Right cardiac atrium (tissue), 5 donors: ENCODE results near the gene GABARAP. TPM values are rescaled to one million over a fixed set of nuclear protein-coding genes. Genes with fewer than 3 reads are reported as not detected.

ENCODE experiments used
- ATAC-seq, 2 donors: fragments of 200-7000 bp; cut with Tn5 transposase; one replicate each; pipeline versions ENCODE4 v1.8.0 to v1.9.1; 2020; ENCODE audit warnings: moderate library complexity in 2 of 2, mild to moderate bottlenecking in 1 of 2
- DNase-seq, 3 donors: peaks; one replicate each; pipeline ENCODE4 v3.0.0-alpha.2; 2020
- H3K27ac ChIP-seq: one replicate; pipeline ENCODE4 v1.5.1; 2013; ENCODE audit warnings: mild to moderate bottlenecking, low read length, control low read depth, moderate library complexity
- H3K27me3 ChIP-seq: one replicate; pipeline ENCODE4 v1.6.1; 2013; ENCODE audit not compliant: control insufficient read depth, insufficient read depth
- H3K4me1 ChIP-seq: one replicate; pipeline ENCODE4 v1.6.1; 2013; ENCODE audit warnings: low read length; ENCODE audit not compliant: control insufficient read depth, insufficient read depth
- H3K4me3 ChIP-seq: one replicate; pipeline ENCODE4 v1.5.1; 2013; ENCODE audit warnings: low read length, control low read depth
- H3K9me3 ChIP-seq: one replicate; pipeline ENCODE4 v1.6.1; 2013; ENCODE audit warnings: low read length; ENCODE audit not compliant: control insufficient read depth
- WGBS: extraction: QIAGEN DNeasy Blood & Tissue Kit; methylation state at CpG from one replicate; pipeline ENCODE4 v1.1.7; 2013; 5-methylcytosine and 5-hydroxymethylcytosine counted together
- intact Hi-C, 4 donors: fragments of 100-400 bp; cut with DNase I; formaldehyde crosslinking; loops; one replicate each; pipeline versions ENCODE4 v1.11.0 to v1.14.0; 2022 to 2023
- polyA plus RNA-seq: library from polyadenylated mRNA; stranded (reverse); fragments of 200-250 nt; gene quantifications from one replicate; pipeline ENCODE4 v1.2.3, GENCODE V29; 2013
- total RNA-seq, 4 donors: library from RNA; stranded (reverse); fragmentation: NEBNext Ultra II Directional; extraction: Animal tissue kit (Norgen Biotek cat#: 25700); gene quantifications; one replicate each; pipeline ENCODE4 v1.2.1, GENCODE V29; 2021
- donor health status: healthy with polysubstance abuse.
- donor health status: DM: no; HTN: yes; CAD: no.
- donor health status: DM: no; HTN: no; CAD: no.
- donor health status: DM: no; HTN: yes; CAD: no; lungs with severe emphysema.
- donor health status: DM: yes; HTN: yes; CAD: no.

Gene GABARAP
- total and polyA plus RNA-seq, 5 donors: 492 to 741 (median 522) TPM

- intact Hi-C loops: no loop called here
- Histone ChIP-seq H3K4me3 (peak within 1 kb of the TSS; percentile 97), H3K4me1 (peaks cover 9% of the 10 kb centered on the region), H3K27me3 (no peaks in the 10 kb centered on the region), H3K9me3 (no peaks in the 10 kb centered on the region), H3K27ac (peak within 1 kb of the TSS; percentile 68)
- DNase-seq (peak; percentile 99 to 100 (median 99)), ATAC-seq (peak; percentile 78 to 84)
- under 1% methylated on average over 72 of the region's 72 CpGs for WGBS
Observed at GRCh38 chr17:7239091-7240027, 2.9 kb downstream of the GABARAP start, which contains the start of gene PHF23. Gene PHF23, minus strand, starts transcription at chr17:7239457. Its CDS starts 178 bp downstream, at chr17:7239279.

- peaks cover 9% of the 10 kb centered on the region for H3K4me1 ChIP-seq
- 2% methylated on average over 39 of the region's 39 CpGs for WGBS
- intact Hi-C loops: no loop called here
- H3K27ac ChIP-seq: peak overlapping the region; percentile 68
- H3K9me3 ChIP-seq: no peaks in the 10 kb centered on the region
- peak in 1 of 3 donors; percentile 68 for DNase-seq
- H3K27me3 ChIP-seq: no peaks in the 10 kb centered on the region
- H3K4me3 ChIP-seq: peak overlapping the region; percentile 97
- no peak for ATAC-seq
Observed at GRCh38 chr17:7238420-7239090, 3.7 kb downstream of the GABARAP start.

GRCh38 chr17:7237761-7238419, 4.4 kb downstream of the GABARAP start:
- peak; percentile 8 to 15 for ATAC-seq
- peaks cover 11% of the 10 kb centered on the region for H3K4me1 ChIP-seq
- intact Hi-C loops: no loop called here
- peak overlapping the region; percentile 90 for H3K27ac ChIP-seq
- no peaks in the 10 kb centered on the region for H3K9me3 ChIP-seq
- WGBS: under 1% methylated on average over 71 of the region's 73 CpGs
- DNase-seq: peak; percentile 88 to 94 (median 94)
- peak overlapping the region; percentile 97 for H3K4me3 ChIP-seq
- no peaks in the 10 kb centered on the region for H3K27me3 ChIP-seq

GRCh38 chr17:7237266-7237760, 4.9 kb downstream of the GABARAP start:
- intact Hi-C loops: no loop called here
- peaks cover 11% of the 10 kb centered on the region for H3K4me1 ChIP-seq

DNA sequence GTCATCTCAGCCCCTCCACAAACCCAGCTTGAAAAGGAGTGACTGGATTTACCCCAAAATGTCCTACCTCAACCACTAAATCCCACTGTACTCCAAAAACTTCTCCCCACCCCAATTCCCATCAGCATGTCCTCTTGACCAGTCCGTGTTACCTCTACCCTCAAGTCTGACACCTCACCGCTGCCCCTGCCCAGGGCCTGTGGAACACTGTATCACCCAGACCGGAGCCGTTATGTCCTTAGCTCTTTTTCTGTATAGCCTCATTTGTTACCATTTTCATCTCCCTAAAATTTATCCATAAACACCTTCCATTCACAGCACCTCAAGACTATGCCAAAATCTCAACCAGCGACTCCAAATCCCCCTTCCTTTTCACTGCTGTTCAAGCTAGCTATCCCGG, 5.4 kb downstream of the GABARAP start:
- Histone ChIP-seq H3K27me3 (no peaks in the 10 kb centered on the region), H3K27ac (no peak overlapping the region), H3K4me1 (peaks cover 11% of the 10 kb centered on the region), H3K9me3 (no peaks in the 10 kb centered on the region), H3K4me3 (no peak overlapping the region)
- intact Hi-C loops: no loop called here
- DNase-seq (peak in 1 of 3 donors; percentile 23), ATAC-seq (no peak)
- WGBS: 85% methylated on average over 6 of the region's 6 CpGs

More at GRCh38 chr17:7237266-7237760, 4.9 kb downstream of the GABARAP start:
- Histone ChIP-seq H3K9me3 (no peaks in the 10 kb centered on the region), H3K4me3 (peak overlapping the region; percentile 97), H3K27me3 (no peaks in the 10 kb centered on the region), H3K27ac (peak overlapping the region; percentile 50)
- DNase-seq: no peak
- no peak for ATAC-seq
- 30% methylated on average over 6 of the region's 6 CpGs for WGBS

GRCh38 chr17:7235693-7236665, 6.3 kb downstream of the GABARAP start:
- DNase-seq: peak in 1 of 3 donors; percentile 37
- Histone ChIP-seq H3K4me3 (no peak overlapping the region), H3K9me3 (no peaks in the 10 kb centered on the region), H3K4me1 (peaks cover 8% of the 10 kb centered on the region), H3K27ac (no peak overlapping the region), H3K27me3 (no peaks in the 10 kb centered on the region)
- 84% methylated on average over 22 of the region's 22 CpGs for WGBS
- ATAC-seq: no peak
- intact Hi-C loops: no loop called here

DNA sequence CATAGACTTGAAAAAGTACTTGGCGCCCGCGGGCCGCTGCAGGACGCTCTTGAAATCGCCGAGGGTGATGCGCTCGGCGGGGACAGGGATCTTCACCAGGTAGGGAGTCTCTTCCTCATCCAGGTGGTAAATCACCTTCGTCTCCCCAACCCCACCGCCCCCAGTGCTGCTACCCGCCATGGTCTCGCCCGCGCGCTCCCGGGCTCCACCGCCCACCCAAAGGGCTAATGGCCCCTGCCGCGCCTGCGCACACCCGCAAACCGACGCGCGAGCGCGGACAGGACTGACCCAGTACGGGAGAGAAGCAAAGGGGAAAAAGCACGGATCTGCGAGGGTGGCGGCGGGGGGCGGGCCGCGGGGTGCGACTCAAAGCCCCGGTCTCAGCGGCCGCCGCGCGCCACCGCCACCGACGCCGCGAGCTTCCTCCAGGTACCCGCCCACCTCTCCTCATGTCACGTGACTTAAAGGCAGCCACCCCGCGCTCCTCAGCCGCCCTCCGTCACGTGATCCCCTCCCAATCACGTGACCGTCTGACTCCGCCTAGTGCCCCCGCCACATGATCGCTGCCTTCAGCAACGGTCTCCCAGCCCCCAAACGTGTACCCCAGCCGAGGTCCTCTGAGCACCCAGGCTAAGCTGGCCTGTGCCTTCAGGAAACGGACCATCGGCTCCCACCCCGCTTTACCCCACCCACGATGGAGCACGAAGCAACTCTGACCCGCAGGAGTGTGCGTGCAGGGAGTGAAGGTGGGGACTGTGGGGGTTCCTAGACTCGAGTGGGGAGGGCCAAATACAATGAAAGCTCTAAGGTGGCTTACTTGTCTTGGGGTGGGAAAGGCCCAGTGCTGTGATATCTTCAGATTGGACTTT, 7.9 kb downstream of the GABARAP start, which contains the start of gene DVL2:
Gene DVL2, minus strand, starts transcription at position 435 of the 869 bp plus-strand sequence. Its CDS starts 255 bp downstream, at position 180.
- Histone ChIP-seq H3K27me3 (no peaks in the 10 kb centered on the region), H3K4me3 (peak within 1 kb of the TSS; percentile 63), H3K9me3 (no peaks in the 10 kb centered on the region), H3K4me1 (peaks cover 5% of the 10 kb centered on the region), H3K27ac (peak within 1 kb of the TSS; percentile 46)
- ATAC-seq: peak; percentile 67
- intact Hi-C loops: no loop called here
- DNase-seq: peak; percentile 96 to 98 (median 98)
- WGBS: under 1% methylated on average over 72 of the region's 72 CpGs

- H3K27ac ChIP-seq: peak overlapping the region; percentile 15
- intact Hi-C loops: no loop called here
- H3K4me1 ChIP-seq: peaks cover 5% of the 10 kb centered on the region
Observed at GRCh38 chr17:7233701-7234082, 8.6 kb downstream of the GABARAP start.

GRCh38 chr17:7232114-7232513, 10.1 kb downstream of the GABARAP start:
- no peaks in the 10 kb centered on the region for H3K9me3 ChIP-seq
- ATAC-seq (no peak), DNase-seq (no peak)
- WGBS: 73% methylated on average over 5 of the region's 5 CpGs
- intact Hi-C loops: no loop called here
- H3K27me3 ChIP-seq: no peaks in the 10 kb centered on the region
- no peak overlapping the region for H3K4me3 ChIP-seq
- H3K4me1 ChIP-seq: peaks cover 3% of the 10 kb centered on the region
- no peak overlapping the region for H3K27ac ChIP-seq

More at GRCh38 chr17:7233701-7234082, 8.6 kb downstream of the GABARAP start:
- H3K9me3 ChIP-seq: no peaks in the 10 kb centered on the region
- peak in 1 of 2 donors; percentile 0 for ATAC-seq
- WGBS: under 1% methylated on average over 9 of the region's 9 CpGs
- peak overlapping the region; percentile 63 for H3K4me3 ChIP-seq
- no peak for DNase-seq
- H3K27me3 ChIP-seq: no peaks in the 10 kb centered on the region
